Naive thymus-derived CD4-positive, alpha-beta T cell (primary cell): ENCODE data around the gene GALNT14. TPM values are rescaled to one million over a fixed set of nuclear protein-coding genes. Genes with fewer than 3 reads are reported as not detected.

Experiments used
- ATAC-seq: fragments of 150-1000 bp; cut with Tn5 transposase; 2 replicates; pipeline ENCODE4 v1.10.0; 2021; ENCODE audit warnings: mild to moderate bottlenecking, moderate library complexity
- CTCF ChIA-PET: fragments of 350-600 bp; sonication (Branson Sonifier 250); formaldehyde crosslinking; loops from one replicate; lab custom pipeline; 2021; ENCODE audit warnings: antibody characterized with exemption; lab: Charles Lee
- POLR2A ChIA-PET: fragments of 350-600 bp; sonication (Branson Sonifier 250); formaldehyde crosslinking; loops from one replicate; lab custom pipeline; 2021; ENCODE audit warnings: antibody characterized with exemption, inconsistent platforms; lab: Charles Lee
- DNase-seq, 9 donors: peaks; one replicate each; pipeline versions ENCODE4 v3.0.0 to v3.0.0-alpha.2; 2020 to 2022; ENCODE audit warnings: mixed read lengths in 1 of 9
- H3K27ac ChIP-seq: one replicate; pipeline ENCODE4 v1.7.0; 2013; ENCODE audit warnings: mild to moderate bottlenecking, low read depth, low read length, moderate library complexity
- H3K27me3 ChIP-seq, 2 donors: one replicate each; pipeline ENCODE4 v1.7.0; 2013; ENCODE audit warnings: low read length in 2 of 2, mild to moderate bottlenecking in 2 of 2, moderate library complexity in 2 of 2; ENCODE audit not compliant: control insufficient read depth in 2 of 2, insufficient read depth in 2 of 2
- H3K36me3 ChIP-seq, 3 experiments: 1 replicate in 2 of 3; 2 replicates in 1 of 3; pipeline ENCODE4 v1.7.0; 2013; ENCODE audit warnings: low read length in 3 of 3, mild to moderate bottlenecking in 3 of 3, moderate library complexity in 1 of 3; ENCODE audit not compliant: insufficient read depth in 3 of 3, control insufficient read depth in 2 of 3
- H3K4me1 ChIP-seq, 2 donors: one replicate each; pipeline ENCODE4 v1.7.0; 2013; ENCODE audit warnings: low read length in 2 of 2, mild to moderate bottlenecking in 2 of 2, moderate library complexity in 1 of 2; ENCODE audit not compliant: control insufficient read depth in 2 of 2, insufficient read depth in 2 of 2
- H3K4me3 ChIP-seq: 2 replicates; pipeline ENCODE4 v1.7.0; 2013; ENCODE audit warnings: mild to moderate bottlenecking, low read length
- H3K9me3 ChIP-seq, 3 experiments: 1 replicate in 2 of 3; 2 replicates in 1 of 3; pipeline ENCODE4 v1.7.0; 2013; ENCODE audit warnings: low read length in 3 of 3; ENCODE audit not compliant: control insufficient read depth in 2 of 3
- H3K27ac Mint-ChIP-seq, 9 donors: one replicate each; pipeline ENCODE4 v1.8.0; 2020 to 2022; ENCODE audit warnings: mixed read lengths in 9 of 9, mild to moderate bottlenecking in 8 of 9, moderate library complexity in 5 of 9, inconsistent platforms in 2 of 9
- H3K27me3 Mint-ChIP-seq, 5 donors: one replicate each; pipeline ENCODE4 v1.8.0; 2021 to 2022; ENCODE audit warnings: mixed read lengths in 5 of 5, mild to moderate bottlenecking in 1 of 5
- H3K36me3 Mint-ChIP-seq, 5 donors: one replicate each; pipeline ENCODE4 v1.8.0; 2020 to 2022; ENCODE audit warnings: mixed read lengths in 5 of 5, mild to moderate bottlenecking in 3 of 5, inconsistent platforms in 1 of 5
- H3K4me1 Mint-ChIP-seq, 7 donors: one replicate each; pipeline ENCODE4 v1.8.0; 2020 to 2022; ENCODE audit warnings: mixed read lengths in 7 of 7, mild to moderate bottlenecking in 3 of 7, inconsistent platforms in 1 of 7
- H3K4me3 Mint-ChIP-seq, 10 donors: one replicate each; pipeline ENCODE4 v1.8.0; 2020 to 2022; ENCODE audit warnings: mild to moderate bottlenecking in 10 of 10, mixed read lengths in 10 of 10, moderate library complexity in 6 of 10, inconsistent platforms in 2 of 10
- H3K9me3 Mint-ChIP-seq, 11 donors: one replicate each; pipeline ENCODE4 v1.8.0; 2020 to 2022; ENCODE audit warnings: mixed read lengths in 11 of 11, mild to moderate bottlenecking in 4 of 11, inconsistent platforms in 1 of 11, moderate library complexity in 1 of 11
- intact Hi-C, 2 donors: fragments of 100-400 bp; cut with micrococcal nuclease; formaldehyde crosslinking; loops; one replicate each; pipeline ENCODE4 v1.15.1; 2023
- polyA plus RNA-seq, 2 donors: library from polyadenylated mRNA; unstranded; fragments of 300-500 nt; fragmentation: Illumina TruSeq; gene quantifications; one replicate each; pipeline ENCODE4 v1.2.3, GENCODE V29; 2021
- total RNA-seq, 6 experiments: library from RNA in 5 of 6; stranded (reverse) in 5 of 6; gene quantifications; 1 replicate in 5 of 6; 2 replicates in 1 of 6; pipeline ENCODE4 v1.2.3 and lab custom pipeline; 2021 to 2026

The GALNT14 gene
- total and polyA plus RNA-seq, 7 experiments from 2014 or later = 0.64 to 1.1 TPM; not detected in 5

- Histone ChIP-seq H3K27me3 (no peaks in the 10 kb centered on the region), H3K4me1 (no peaks in the 10 kb centered on the region), H3K9me3 (no peaks in the 10 kb centered on the region), H3K4me3 (no peak overlapping the region), H3K36me3 (no peaks in the 10 kb centered on the region), H3K27ac (no peak overlapping the region)
- Mint-ChIP-seq H3K4me3 (no peak overlapping the region), H3K36me3 (no peaks in the 10 kb centered on the region), H3K27ac (no peak overlapping the region), H3K9me3 (no peaks in the 10 kb centered on the region), H3K4me1 (peaks cover 0 to 9% (median 0%) of the 10 kb centered on the region in 7 donors), H3K27me3 (peaks cover 0 to 16% (median 0%) of the 10 kb centered on the region in 5 donors)
- DNase-seq = no peak
- ChIA-PET CTCF (interaction anchor here (0.6 kb wide), 1 partner anchor 141 kb away, joined by 3 read pairs; no protein-coding TSS in a partner anchor), POLR2A (no interaction called here)
- intact Hi-C loops = no loop called here
- ATAC-seq = no peak
Observed at GRCh38 chr2:31049916-31050588, 88.2 kb downstream of the GALNT14 start.

DNA sequence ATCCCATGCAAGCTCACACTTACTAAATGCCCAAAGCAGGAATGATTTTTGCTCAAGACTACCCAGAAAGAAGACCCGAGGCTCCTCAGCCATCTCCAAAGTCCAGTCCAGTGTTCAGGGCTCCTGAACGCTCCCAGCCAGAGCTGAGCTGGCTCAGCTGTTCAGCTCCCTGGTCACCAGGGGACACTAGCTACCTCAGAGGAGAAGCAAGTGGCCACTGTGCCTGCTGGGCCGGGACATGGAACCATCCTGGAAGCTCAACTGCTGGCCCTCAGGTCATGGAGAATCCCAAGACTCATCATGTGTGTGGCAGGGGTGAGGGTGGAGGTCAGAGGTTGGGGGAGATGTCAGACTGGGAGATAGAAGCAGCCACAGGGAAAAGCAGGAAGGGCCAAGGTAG is 89.0 kb downstream of the GALNT14 start:
- Mint-ChIP-seq H3K4me3 (no peak overlapping the region), H3K4me1 (peaks cover 0 to 7% (median 0%) of the 10 kb centered on the region in 7 donors), H3K9me3 (no peaks in the 10 kb centered on the region), H3K27ac (no peak overlapping the region), H3K27me3 (peaks cover 0 to 16% (median 0%) of the 10 kb centered on the region in 5 donors), H3K36me3 (no peaks in the 10 kb centered on the region)
- intact Hi-C loops = no loop called here
- Histone ChIP-seq H3K27me3 (no peaks in the 10 kb centered on the region), H3K4me1 (no peaks in the 10 kb centered on the region), H3K36me3 (no peaks in the 10 kb centered on the region), H3K9me3 (no peaks in the 10 kb centered on the region), H3K27ac (no peak overlapping the region), H3K4me3 (no peak overlapping the region)
- CTCF ChIA-PET = no interaction called here
- ATAC-seq (no peak), DNase-seq (no peak)
- POLR2A ChIA-PET = no interaction called here

DNA sequence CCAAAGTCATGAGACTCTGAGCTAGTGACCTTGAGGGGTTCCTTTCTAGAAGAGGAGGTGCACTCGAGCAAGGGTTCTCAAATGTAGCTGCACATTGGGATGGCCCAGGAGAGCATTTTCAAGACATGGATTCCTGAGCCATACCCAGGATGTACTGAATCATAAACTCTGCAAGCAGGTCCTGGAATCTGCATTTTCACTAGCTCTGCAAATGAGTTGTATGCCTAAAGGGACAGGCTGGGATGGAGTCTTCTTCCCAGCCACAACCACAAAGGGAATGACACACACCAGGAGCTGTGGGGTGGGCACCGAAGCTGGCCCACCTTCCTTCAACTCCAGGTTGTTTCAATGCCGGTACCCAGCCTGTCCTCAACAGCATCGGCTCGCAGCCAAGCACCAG is 90.6 kb downstream of the GALNT14 start:
- peaks cover 0 to 12% (median 0%) of the 10 kb centered on the region in 5 donors for H3K27me3 Mint-ChIP-seq
- H3K4me3 ChIP-seq = no peak overlapping the region
- no peaks in the 10 kb centered on the region for H3K9me3 ChIP-seq
- CTCF ChIA-PET = interaction anchor here (0.7 kb wide), 1 partner anchor 54 kb away, joined by 3 read pairs; no protein-coding TSS in a partner anchor
- POLR2A ChIA-PET = no interaction called here
- H3K27ac ChIP-seq = no peak overlapping the region
- H3K4me1 Mint-ChIP-seq = peaks cover 0 to 7% (median 0%) of the 10 kb centered on the region in 7 donors
- no peak overlapping the region for H3K4me3 Mint-ChIP-seq
- no peaks in the 10 kb centered on the region for H3K36me3 Mint-ChIP-seq
- no peaks in the 10 kb centered on the region for H3K9me3 Mint-ChIP-seq
- no peaks in the 10 kb centered on the region for H3K27me3 ChIP-seq
- no peak overlapping the region for H3K27ac Mint-ChIP-seq
- intact Hi-C loops = no loop called here
- no peaks in the 10 kb centered on the region for H3K4me1 ChIP-seq
- DNase-seq (no peak), ATAC-seq (no peak)
- H3K36me3 ChIP-seq = no peaks in the 10 kb centered on the region

DNA sequence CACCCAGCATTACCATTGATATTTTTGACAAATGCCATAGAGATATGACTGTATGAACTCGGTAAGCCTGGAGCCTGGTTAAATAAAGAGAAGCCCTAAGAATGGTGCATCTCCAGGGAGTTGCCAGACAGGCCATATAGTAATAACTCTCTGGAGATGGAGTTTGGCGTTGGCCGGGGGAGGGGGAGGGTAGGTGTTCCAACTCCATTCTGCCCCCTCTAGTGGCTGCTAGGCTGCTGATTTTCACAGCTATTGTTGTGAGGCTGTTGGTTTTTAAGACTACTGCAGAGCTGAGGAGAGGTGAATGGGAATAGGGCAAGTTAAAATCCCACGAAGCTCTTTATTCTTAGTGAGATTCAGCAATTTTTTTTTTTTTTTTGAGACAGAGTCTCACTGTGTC is 99.9 kb downstream of the GALNT14 start:
- Mint-ChIP-seq H3K27me3 (peaks cover 0 to 12% (median 8%) of the 10 kb centered on the region in 5 donors), H3K4me1 (peaks cover 0 to 5% (median 0%) of the 10 kb centered on the region in 7 donors), H3K36me3 (peaks cover 0 to 10% (median 1%) of the 10 kb centered on the region in 5 donors), H3K9me3 (peaks cover 8 to 42% (median 25%) of the 10 kb centered on the region in 11 donors), H3K4me3 (no peak overlapping the region), H3K27ac (no peak overlapping the region)
- Histone ChIP-seq H3K9me3 (peaks cover 0 to 22% (median 7%) of the 10 kb centered on the region in 3 experiments), H3K4me3 (no peak overlapping the region), H3K4me1 (no peaks in the 10 kb centered on the region), H3K27ac (no peak overlapping the region), H3K27me3 (peaks cover 0 to 3% of the 10 kb centered on the region in 2 donors), H3K36me3 (no peaks in the 10 kb centered on the region)
- ATAC-seq (no peak), DNase-seq (no peak)
- intact Hi-C loops = no loop called here
- ChIA-PET CTCF (interaction anchor here (0.7 kb wide), 1 partner anchor 33 kb away, joined by 7 read pairs; no protein-coding TSS in a partner anchor), POLR2A (no interaction called here)

GRCh38 chr2:31037058-31037457 is 101.2 kb downstream of the GALNT14 start:
- CTCF ChIA-PET = no interaction called here
- Histone ChIP-seq H3K36me3 (no peaks in the 10 kb centered on the region), H3K27ac (no peak overlapping the region), H3K27me3 (peaks cover 0 to 3% of the 10 kb centered on the region in 2 donors), H3K4me1 (no peaks in the 10 kb centered on the region), H3K9me3 (peaks cover 0 to 22% (median 7%) of the 10 kb centered on the region in 3 experiments), H3K4me3 (no peak overlapping the region)
- intact Hi-C loops = no loop called here
- no peak for DNase-seq
- Mint-ChIP-seq H3K9me3 (peaks cover 8 to 42% (median 25%) of the 10 kb centered on the region in 11 donors), H3K36me3 (peaks cover 0 to 10% (median 1%) of the 10 kb centered on the region in 5 donors), H3K27ac (no peak overlapping the region), H3K4me1 (peaks cover 0 to 5% (median 0%) of the 10 kb centered on the region in 7 donors), H3K4me3 (no peak overlapping the region), H3K27me3 (peaks cover 0 to 15% (median 8%) of the 10 kb centered on the region in 5 donors)
- ATAC-seq = no peak
- POLR2A ChIA-PET = no interaction called here

DNA sequence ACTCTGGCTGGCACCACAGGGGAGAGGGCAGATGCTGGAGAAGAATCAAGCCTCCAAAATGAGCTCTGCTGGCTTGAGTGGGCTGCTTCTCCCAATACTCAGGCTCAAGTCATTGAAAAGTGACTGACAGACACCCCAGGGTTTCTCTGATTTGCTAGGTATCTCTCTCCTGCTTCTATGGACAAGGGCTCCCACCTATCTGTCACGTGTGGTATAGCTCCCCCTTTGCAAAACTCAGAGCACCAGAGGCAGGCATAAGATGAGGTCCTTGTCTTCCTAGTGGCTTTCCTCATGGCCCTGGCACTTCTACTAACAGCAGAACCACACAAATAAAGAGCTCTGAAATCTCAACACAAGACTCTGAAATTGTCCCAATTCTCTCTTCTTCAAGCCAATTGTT is 105.2 kb downstream of the GALNT14 start:
- H3K27ac Mint-ChIP-seq = peak overlapping the region in 1 of 9 donors; percentile 34
- peaks cover 0 to 10% (median 1%) of the 10 kb centered on the region in 5 donors for H3K36me3 Mint-ChIP-seq
- Histone ChIP-seq H3K36me3 (no peaks in the 10 kb centered on the region), H3K4me3 (no peak overlapping the region), H3K27me3 (peaks cover 0 to 3% of the 10 kb centered on the region in 2 donors), H3K9me3 (peaks cover 0 to 22% (median 7%) of the 10 kb centered on the region in 3 experiments), H3K27ac (no peak overlapping the region), H3K4me1 (no peaks in the 10 kb centered on the region)
- no peak overlapping the region for H3K4me3 Mint-ChIP-seq
- CTCF ChIA-PET = no interaction called here
- H3K27me3 Mint-ChIP-seq = peaks cover 0 to 23% (median 9%) of the 10 kb centered on the region in 5 donors
- ATAC-seq (no peak), DNase-seq (no peak)
- intact Hi-C loops = no loop called here
- peaks cover 0 to 5% (median 0%) of the 10 kb centered on the region in 7 donors for H3K4me1 Mint-ChIP-seq
- H3K9me3 Mint-ChIP-seq = peaks cover 8 to 33% (median 22%) of the 10 kb centered on the region in 11 donors
- POLR2A ChIA-PET = no interaction called here
